HG02759 (cell line): ENCODE data around the gene SH3RF1.
"Not testable (repeated sequence)": the region's sequence is repeated elsewhere in the genome, so short reads cannot be mapped to it uniquely, and the experiment has no call there.

Experiments
- ATAC-seq: cut with Tn5 transposase; IDR thresholded peaks from one replicate; pipeline ENCODE4 v1.9.1; 2021; ENCODE audit warnings: mild to moderate bottlenecking, moderate library complexity; ENCODE audit not compliant: unreplicated experiment

Gene SH3RF1

DNA sequence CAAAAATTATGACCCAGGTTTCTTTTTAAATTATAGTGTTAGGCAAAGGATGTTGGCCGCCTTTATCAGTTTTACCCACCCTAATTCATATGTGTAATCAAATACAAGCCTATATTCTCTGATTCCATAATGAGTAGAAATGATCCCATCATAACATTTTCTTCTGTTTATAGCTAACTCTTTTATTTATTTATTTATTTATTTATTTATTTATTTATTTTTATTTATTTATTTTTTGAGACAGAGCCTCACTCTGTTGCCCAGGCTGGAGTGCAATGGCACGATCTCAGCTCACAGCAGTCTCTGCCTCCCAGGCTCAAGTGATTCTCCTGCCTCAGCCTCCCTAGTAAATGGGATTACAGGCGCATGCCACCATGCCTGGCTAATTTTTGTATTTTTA is 7.1 kb upstream of the SH3RF1 start:
- ATAC-seq, result not testable (repeated sequence)

DNA sequence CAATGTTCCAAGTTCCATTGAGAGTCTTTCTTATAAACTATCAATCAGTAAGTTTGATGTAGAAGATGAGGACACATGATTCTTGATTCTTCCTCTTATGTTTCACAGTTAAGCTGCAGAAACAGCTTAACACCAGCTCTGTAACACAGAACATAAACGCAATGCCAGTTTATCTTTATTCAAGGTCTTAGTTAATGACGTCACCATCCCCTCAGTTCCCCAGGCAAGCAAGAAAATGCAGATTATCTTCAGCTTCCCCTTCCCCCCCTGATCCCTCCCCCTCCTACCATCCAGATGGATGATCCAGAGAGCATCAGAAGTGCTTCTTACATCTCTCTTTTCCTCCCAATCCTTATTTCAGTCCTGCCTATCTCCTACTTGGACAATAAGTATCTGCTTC is 4.4 kb upstream of the SH3RF1 start:
- ATAC-seq, result no peak

DNA sequence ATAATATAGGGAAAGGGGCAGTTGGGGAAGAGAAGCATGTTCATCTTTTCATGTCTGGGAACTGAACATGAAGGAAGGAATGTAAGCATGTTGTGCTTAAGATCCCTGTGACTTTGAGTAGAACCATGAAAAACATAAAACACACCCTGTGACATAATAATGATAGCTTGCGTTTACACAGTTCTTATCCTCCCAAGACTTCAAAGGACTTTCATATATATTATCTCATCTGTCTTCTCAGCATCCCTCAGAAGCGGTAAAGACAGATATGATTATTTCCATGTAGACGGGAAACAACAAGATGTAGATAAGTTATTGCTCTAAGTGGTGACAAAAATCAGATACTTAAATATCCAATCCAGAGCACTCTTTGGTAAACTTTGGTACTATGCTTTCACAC is 3.3 kb upstream of the SH3RF1 start:
- no peak for ATAC-seq

DNA sequence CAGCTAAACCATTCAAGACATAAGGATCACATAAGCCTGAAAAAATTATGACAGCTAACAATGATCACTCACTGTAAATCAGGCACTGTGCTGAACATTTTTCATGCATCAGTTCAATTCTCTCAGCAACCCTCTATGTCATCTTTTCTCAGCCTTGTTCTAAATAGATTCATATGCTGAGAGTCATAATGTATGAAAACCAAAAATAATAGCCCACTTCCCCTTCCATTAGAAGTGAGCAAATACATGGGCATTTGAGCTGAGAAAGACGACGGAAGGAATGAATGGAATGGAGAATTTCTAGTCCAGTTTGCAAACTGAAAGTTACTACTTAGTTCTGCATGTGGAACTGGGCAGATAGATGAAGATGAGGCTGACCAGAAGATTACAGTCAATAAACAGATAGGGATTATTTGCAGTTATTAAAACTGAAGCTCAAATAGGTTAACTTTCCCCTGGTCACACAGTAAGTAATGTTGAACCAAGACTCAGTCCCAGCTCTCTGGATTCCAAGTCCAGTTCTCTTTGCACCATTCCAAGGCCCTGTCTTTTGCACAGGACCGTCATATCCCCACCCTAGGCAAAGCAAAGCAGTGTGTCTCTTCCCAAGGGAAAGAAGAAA is 1.6 kb upstream of the SH3RF1 start:
- ATAC-seq, result no peak

DNA sequence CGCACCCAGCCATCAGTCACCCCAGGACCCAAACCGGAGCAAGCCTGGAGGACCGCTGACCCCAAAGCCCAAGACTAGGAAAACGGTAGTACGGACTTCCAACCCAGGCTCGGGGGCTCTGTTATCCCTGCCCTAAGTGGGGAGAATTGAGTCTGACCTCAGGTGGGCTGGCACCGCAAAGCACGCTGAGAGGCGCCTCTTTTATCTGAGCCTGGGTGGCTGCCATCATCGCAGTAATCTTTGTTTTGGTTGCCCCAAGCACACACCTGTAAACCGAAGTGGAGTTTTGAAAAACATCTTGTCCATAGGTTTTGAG is 894 bp upstream of the SH3RF1 start:
- no peak for ATAC-seq

DNA sequence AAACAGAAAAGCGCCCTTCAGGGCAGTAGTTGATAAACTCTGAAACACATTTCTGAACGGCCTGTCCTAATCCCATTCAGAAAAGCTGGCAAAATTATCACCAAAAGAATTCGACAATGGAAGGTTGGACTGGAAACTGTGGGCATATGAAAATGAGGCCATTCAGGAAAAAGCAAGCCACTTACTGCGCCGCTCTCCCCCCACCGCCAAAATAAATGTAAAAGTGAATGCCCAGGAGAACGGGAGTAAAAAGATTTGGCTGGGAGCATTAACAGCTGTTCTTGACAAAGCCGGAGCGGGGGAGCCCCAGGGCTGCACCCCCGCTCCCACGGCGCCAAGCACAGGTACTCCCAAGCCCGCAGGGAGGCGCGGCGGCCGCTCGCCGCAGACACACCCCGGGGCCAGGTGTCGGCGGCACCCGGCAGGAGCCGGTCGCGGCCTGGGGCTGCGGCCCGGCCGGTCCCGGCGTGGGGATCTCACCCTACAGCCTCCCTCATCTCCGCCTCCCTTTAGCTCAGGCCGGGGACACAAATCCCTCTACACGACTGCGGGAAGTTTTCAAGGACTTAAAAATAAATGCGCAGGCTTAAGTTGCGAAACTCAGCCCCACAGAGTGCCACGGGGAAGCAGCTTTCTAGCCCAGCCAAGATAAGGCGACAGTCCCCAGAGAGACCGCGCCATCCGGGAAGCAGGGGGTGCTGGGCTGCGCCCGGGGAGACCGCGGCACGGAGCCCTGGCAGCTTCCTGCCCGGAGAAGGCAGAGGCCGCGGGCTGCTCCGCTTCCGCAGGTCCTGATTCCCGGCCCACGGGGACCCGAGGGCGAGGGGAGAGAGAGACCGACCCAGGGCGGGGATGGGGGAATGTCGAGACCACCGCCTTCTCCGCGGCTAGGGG is 593 bp downstream of the SH3RF1 start:
- ATAC-seq, result peak; percentile 51

DNA sequence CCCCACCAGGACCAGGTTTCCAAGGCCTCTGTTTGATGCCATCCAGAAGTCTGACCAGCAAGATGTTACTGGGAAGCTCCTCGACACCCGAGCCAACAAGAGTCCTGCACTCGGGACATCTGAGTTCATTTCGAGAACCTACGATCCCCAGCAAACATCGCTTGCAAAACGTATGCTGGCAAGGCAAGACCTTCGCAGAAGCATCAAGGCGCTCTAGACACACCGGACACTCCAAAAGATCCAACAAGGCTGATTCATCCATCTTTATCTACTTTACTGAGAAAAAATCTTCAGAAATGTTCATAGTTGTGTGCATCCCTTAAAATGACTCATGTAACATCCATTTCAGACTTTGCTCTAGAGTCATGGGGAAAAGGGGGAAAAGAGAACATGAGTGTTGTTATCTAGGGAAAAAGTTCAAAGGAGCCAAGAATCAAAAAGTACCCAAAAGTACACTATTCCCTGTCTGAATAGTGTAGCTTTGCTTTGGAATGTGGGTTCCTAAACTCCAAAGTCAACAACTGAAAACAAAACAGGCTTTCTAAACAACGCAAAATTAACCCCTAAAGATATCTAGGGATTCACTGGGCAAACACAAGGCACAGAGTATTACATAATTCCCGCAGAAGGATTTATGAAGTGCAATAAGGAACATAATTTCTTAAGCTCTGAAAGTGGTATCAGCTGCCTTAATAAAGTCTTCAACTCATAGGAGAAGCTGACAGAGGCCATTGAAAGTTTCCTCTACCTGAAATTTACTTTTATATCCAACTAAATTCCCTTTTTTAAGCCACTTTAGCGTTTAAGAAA is 1.6 kb downstream of the SH3RF1 start:
- no peak for ATAC-seq

DNA sequence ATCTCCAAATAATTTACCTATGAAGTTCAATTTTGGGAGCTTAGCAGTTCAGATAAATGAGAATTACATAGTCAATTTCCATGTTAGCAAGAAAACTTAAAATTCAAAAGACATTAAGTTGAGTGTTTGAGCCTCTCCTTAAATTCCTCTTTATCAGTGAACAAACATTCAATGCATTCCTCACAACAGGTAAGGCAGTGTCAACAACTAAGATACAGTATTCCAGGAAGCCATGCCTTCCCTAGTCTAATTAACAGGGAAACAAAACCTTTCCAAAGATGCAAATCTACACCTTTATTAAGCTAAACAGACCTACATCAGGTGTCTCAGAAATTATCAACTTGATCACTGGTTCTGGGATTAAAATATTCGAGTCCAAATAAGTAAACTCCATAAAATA is 3.7 kb downstream of the SH3RF1 start:
- no peak for ATAC-seq

DNA sequence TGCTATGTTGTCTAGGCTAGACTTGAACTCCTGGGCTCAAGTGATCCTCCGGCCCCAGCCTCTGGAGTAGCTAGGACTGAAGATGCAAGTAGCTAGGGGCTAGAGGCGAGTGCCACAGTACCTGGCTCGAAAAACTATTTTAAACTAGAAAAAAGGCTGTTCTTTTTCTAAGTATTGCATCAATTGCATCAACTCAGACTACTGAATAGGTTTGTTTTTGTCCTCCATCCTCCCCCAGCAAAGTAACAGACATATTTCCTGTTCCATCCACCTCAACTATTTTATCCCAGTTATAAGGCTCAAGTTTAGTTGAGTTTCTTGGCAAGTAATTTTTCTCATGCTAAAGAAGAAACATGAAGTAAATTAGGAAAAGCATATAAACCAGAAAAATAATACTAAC is 4.1 kb downstream of the SH3RF1 start:
- no peak for ATAC-seq

DNA sequence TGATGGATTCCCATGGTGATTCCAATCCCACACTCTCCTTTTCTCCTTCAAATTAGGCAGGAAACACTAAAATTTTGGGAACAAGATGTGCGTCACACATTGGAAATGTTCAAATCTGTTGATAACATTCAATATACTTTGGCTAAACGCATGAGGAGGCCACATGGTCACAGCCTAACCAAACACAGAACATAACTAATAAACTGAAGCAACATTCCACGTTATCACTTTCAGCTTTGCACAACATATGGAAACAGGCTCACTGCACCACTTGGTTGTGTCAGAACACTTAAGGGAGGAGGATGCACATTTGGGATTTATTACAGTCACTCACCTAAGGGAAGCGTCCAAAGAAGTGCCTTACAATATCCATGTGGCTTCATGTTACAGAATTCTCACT is 4.7 kb downstream of the SH3RF1 start:
- no peak for ATAC-seq

DNA sequence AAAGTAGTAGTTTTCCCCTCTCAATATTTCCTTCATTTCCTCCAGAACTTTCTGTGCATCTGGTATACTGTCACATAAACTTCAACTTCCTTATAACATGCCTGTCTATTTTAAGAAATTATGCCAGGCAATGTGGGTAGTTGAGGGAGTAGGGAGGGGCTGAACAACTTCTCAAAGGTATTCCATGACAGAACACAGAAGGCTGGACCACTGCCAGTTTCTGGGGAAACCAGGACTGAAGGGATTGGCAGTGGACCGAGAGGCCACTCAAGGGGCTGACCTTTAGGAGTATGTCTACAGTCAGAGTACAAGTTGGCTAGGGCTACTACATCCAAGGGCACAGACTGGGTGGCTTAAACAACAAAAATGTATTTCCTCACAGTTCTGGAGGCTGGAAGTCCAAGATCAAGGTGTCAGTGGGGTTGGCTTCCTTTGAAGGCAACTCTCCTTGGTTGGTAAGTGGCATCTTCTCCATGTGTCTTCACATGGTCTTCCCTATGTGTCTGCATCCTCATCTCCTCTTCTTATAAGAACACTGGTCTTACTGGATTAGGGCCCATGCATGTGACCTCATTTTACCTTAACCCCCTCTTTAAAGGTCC is 6.9 kb downstream of the SH3RF1 start:
- ATAC-seq, result no peak

DNA sequence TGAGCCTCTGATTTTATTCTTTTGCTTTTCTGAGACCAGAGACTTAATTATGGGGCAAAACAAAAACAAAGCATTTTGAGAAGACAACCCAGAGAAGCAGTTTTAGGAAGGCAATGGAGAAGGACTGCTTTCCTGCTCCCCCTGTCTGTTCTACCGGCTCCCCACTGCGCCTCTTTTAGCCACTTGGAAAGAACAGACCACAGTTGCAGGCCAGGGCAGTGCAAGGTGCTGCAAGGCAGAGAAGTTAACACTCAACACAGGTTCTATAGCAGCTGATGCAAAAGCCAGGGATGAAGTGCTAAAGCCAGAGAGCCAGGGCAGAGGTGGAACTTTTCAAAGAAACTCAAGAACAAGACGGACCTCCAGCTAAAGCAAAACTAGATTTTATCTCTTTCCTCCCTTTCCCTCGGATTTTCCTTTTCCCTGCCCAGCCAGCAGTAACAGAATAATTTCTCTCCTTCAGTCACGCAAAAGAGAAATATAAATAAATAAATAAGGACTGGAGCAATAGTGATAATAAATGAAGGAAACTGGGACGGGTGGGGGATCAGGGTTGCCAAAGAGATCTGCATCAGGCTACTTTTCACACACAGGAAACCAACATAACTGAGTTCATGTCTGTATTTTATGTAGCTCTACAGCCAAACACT is 10.4 kb downstream of the SH3RF1 start:
- ATAC-seq, result no peak

DNA sequence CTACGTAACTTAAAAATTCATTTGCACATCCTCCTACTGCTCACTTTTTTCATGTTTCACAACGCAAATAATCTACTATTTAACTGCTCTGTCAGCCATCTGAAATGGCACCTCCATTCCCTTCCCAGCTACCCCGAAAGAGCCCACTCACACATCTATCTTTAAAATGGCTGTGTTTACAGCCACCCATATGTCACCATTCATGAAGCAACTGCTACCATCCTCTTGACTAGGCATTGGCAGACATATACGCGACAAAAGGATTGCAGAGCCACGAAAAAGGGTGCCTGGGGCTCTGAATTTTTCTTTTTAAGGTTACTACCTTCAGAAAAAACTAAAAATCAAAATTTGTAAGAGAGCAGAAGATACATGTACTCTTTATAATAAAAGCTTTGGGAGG is 11.5 kb downstream of the SH3RF1 start:
- no peak for ATAC-seq

DNA sequence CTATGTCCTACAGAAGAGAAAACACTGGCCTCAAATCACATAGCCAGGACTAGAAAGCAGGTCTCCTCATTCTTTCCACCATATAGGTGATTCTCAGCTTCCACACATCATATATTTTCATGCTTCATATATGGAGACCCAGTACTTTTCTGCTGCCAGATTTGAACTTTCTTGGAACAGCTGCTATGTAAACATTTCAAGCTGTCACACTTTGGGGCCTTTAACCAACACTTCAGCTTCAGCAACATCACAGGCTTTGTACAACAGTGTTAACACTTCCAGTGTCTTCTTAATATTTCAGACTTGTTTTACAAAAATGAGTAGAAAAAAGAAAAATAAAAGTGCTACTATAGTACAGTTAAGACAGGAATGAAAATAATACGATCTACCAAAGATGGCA is 12.6 kb downstream of the SH3RF1 start:
- ATAC-seq, result no peak

DNA sequence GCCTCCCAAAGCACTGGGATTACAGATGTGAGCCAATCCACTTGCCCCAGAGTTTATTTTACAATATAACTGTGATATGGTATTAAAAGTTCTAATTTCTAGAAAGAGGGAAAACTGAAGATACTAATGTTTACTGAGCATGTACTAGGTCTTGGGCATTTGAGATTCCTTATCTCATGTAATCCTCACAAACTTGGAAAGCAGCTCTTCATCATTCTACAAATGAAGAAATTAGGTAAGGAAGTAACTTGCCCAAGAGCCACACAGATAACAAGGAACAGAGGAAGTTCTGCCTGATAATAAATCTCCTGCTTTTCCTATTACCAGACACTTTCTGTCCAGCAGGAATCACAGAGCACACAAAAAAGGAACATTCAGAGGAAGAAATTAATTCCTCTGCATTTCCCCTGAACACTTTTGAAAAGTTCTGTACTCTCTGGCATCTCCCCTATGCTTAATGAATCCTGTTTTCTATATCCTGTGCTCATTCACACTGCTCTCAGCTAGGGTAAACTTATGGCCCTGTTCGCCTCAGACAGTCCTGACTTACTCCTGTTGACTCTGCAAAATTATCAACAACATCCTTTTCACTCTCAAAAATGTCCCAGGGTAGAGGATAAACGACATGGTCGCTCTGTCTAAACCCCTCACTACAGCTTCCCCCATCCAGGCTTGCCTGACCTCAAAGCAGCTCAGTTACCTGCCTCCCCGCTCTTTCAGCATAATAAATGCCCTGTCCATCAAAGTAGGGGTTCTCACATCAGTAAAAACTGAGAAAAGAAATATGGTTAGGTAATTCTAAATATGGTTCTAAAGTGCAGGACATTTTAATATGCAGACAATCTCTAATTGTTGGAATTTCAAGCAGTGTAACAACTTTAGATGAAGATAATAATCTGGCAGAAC is 13.6 kb downstream of the SH3RF1 start:
- ATAC-seq, result no peak

DNA sequence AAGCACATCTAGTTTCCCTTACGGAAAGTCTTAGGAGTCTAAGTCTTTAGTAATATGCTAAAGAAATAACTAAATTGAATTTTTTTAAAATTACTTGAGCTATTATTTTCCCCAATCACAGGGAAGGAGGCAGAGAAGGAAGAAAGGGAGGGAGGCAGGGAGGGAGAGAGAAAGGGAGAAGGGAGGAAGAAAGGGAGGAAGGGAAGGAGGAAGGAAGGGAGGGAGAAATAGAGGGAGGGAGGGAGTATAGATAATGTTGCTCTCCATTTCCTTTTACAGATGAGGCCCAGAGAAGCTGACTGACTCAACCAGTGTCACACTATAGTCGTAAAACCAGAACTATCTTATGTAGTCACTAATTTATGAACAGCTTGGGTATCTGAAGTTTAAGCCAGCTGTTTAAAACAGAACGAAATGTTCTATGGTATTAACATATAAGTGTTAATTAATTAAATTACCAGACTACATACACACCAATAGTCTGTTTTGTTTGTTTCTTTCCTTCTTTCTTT is 14.6 kb downstream of the SH3RF1 start:
- no peak for ATAC-seq

DNA sequence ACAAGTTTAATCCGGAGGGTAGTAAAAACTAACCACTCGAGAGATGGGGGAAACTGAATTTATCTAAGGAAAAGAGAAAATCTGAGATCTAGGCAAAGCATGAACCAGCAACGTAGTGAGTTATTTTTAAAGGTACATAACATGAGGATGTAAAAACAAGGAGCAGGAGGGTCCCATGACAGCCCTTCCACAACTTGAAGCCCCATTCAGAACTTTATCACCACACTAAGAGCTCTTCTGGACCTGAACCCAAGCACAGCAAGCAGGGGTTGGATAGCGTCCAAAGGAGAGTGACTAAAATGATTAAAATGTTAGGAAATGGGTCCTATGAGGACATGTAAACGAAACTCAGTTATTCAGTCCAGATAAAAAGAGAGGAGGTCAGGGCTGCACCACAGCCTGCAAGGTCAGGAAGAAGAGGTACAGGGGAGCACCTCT is 16.2 kb downstream of the SH3RF1 start:
- ATAC-seq, result no peak

DNA sequence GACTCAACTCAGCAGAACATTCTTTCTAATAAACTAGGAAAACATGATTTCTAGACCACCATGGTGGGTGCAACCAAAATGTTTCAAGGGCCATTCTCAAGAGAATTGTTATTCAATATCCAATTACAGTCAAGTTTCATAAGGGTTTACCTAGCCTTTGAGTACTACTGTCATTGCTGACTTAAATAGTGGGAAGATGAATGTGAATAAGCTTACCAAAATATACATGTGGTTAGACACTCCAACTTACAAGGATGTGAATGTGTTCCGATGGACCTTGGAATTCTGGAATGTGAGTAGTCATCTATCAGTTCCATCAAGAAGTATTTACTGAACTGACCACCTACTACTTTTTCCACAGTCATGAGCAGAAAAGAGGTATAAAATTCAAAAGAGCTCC is 16.9 kb downstream of the SH3RF1 start:
- no peak for ATAC-seq

DNA sequence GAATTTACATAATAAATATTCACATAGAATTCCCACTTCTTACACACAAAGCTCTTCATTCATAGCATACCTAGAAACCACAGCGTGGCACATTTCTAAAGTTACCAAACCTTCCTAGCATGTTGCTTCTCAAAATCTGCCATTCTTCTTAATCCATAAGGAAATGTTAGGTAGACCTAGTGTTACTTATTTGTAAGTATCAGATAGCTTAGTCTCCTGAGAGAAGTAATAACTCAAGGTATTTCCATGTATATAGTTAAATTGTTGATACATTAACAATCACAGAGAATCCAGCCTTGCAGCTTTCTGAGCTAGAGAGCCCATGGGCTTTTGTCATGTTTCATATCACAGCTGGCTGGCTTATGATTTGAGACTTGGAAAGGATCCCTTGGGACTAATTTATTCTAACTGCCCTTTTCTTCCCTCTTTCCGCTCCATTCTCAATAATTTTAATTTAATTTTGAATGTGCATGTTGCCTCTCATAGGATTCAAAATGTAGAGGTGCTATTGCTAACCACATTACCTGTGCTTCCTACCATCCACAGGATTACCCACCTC is 17.6 kb downstream of the SH3RF1 start:
- no peak for ATAC-seq
